Measurements from ENCODE around the gene IPPK.
"Not testable (repeated sequence)": the region's sequence is repeated elsewhere in the genome, so short reads cannot be mapped to it uniquely, and the experiment has no call there.

The IPPK gene

GRCh38 chr9:92595930-92596329 lies 74.0 kb downstream of the IPPK start:
- Histone ChIP-seq H3K9ac (no peak overlapping the region), H3K79me2 (no peaks in the 10 kb centered on the region), H3K36me3 (ENCODE audit: control insufficient read depth, insufficient read depth, low read length) (no peaks in the 10 kb centered on the region), H3K4me1 (no peaks in the 10 kb centered on the region), H2AFZ (no peak overlapping the region), H3K9me3 (ENCODE audit: control insufficient read depth, low read length) (no peaks in the 10 kb centered on the region), H3K27me3 (ENCODE audit: control insufficient read depth, insufficient read depth, low read length) (no peaks in the 10 kb centered on the region), H3K4me2 (ENCODE audit: low read length) (no peak overlapping the region), H3K4me3 (ENCODE audit: low read depth, low read length) (no peak overlapping the region), H3K27ac (no peak overlapping the region)
- TF ChIP-seq, protein P1, sequence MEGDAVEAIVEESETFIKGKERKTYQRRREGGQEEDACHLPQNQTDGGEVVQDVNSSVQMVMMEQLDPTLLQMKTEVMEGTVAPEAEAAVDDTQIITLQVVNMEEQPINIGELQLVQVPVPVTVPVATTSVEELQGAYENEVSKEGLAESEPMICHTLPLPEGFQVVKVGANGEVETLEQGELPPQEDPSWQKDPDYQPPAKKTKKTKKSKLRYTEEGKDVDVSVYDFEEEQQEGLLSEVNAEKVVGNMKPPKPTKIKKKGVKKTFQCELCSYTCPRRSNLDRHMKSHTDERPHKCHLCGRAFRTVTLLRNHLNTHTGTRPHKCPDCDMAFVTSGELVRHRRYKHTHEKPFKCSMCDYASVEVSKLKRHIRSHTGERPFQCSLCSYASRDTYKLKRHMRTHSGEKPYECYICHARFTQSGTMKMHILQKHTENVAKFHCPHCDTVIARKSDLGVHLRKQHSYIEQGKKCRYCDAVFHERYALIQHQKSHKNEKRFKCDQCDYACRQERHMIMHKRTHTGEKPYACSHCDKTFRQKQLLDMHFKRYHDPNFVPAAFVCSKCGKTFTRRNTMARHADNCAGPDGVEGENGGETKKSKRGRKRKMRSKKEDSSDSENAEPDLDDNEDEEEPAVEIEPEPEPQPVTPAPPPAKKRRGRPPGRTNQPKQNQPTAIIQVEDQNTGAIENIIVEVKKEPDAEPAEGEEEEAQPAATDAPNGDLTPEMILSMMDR (IDR thresholded peaks at IDR 0.05): no peak

DNA sequence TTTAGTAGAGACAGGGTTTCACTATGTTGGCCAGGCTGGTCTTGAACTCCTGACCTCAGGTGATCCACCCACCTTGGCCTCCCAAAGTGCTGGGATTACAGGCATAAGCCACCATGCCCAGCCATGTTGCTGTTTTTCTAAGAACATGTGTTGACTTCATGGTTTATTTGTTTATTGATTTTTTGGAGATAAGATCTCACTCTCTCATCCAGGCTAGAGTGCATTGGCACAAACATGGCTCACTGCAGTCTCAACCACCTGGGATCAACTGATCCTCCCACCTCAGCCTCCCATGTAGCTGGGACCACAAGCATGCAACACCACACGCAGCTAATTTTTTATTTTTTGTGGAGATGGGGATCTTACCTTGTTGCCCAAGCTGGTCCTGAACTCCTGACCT lies 74.9 kb downstream of the IPPK start:
- H3K4me1 ChIP-seq; H3K27ac ChIP-seq; H3K27me3 ChIP-seq (ENCODE audit: control insufficient read depth, insufficient read depth, low read length); H3K9ac ChIP-seq; H3K4me2 ChIP-seq (ENCODE audit: low read length); H3K79me2 ChIP-seq; H2AFZ ChIP-seq; H3K4me3 ChIP-seq (ENCODE audit: low read depth, low read length); H3K36me3 ChIP-seq (ENCODE audit: control insufficient read depth, insufficient read depth, low read length); H3K9me3 ChIP-seq (ENCODE audit: control insufficient read depth, low read length): not testable (repeated sequence)

DNA sequence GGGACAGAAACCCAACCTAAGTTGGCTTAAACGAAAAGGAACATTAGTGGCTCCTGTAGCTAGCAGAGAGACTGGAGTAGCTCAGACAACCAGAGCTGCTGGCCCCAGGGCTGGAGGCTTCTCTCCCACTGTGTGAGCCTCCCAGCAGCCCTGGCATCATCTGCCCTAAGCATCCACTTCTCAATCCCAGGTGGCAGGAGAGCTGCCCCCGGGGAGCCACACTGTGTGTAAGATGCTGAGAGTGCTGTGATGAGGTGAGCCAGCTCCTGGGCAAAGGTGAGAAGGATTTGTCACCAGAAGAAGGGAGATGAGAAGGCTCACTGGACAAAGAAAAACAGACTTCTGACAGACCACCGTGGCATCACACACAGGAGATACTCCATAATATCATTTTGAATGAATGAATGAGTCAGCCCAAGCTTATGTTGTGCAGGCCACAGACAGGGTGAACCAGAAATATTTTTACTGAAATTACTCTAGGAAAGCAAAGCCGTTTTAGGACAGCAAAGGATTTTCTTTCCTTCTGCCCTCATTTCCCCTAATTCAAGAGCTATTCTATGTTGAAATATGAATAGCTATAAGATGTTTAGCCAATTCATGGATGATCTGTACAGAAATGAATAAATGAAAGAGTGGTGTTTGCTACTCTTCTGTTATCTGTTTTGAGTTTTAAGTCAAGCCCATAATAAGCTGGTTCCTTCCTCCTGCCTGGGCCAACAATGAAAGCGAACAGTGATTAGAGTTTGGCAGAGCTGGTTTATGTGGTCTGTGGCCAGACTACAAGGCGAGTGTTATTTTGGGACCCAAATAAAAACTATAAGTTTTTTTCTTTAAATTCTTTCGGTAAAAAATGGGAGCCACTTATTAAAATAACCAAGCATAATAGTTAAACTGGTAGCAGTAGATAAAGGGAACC lies 76.7 kb downstream of the IPPK start:
- H3K4me3 ChIP-seq (ENCODE audit: low read depth, low read length): no peak overlapping the region
- H3K36me3 ChIP-seq (ENCODE audit: control insufficient read depth, insufficient read depth, low read length): no peaks in the 10 kb centered on the region
- H3K79me2 ChIP-seq: no peaks in the 10 kb centered on the region
- no peak overlapping the region for H3K4me2 ChIP-seq (ENCODE audit: low read length)
- no peak overlapping the region for H2AFZ ChIP-seq
- no peaks in the 10 kb centered on the region for H3K27me3 ChIP-seq (ENCODE audit: control insufficient read depth, insufficient read depth, low read length)
- TF ChIP-seq, protein P1 (IDR thresholded peaks at IDR 0.05): no peak
- no peak overlapping the region for H3K9ac ChIP-seq
- peaks cover 9% of the 10 kb centered on the region for H3K4me1 ChIP-seq
- H3K27ac ChIP-seq: no peak overlapping the region
- H3K9me3 ChIP-seq (ENCODE audit: control insufficient read depth, low read length): no peaks in the 10 kb centered on the region

DNA sequence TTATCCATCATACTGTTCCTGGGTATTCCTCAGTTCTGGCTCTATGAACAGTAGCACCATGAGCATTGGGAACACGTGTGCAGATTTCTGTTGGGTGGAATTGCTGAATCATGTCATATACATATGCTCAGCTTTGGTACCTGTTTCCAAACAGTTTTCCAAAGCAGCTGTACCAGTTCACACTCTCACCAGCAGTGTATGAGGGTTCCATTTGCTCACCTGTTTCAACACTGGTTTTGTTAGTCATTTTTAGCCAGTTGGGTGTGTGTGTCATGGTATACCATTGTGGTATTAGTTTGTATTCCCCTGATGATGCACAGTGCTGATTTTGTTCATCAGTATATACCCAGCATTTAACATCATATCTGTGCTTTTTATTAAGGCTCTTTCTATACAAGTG lies 77.4 kb downstream of the IPPK start:
- Histone ChIP-seq H3K79me2 (no peaks in the 10 kb centered on the region), H3K4me3 (ENCODE audit: low read depth, low read length) (no peak overlapping the region), H2AFZ (no peak overlapping the region), H3K27me3 (ENCODE audit: control insufficient read depth, insufficient read depth, low read length) (no peaks in the 10 kb centered on the region), H3K4me2 (ENCODE audit: low read length) (no peak overlapping the region), H3K27ac (no peak overlapping the region), H3K36me3 (ENCODE audit: control insufficient read depth, insufficient read depth, low read length) (no peaks in the 10 kb centered on the region), H3K9ac (no peak overlapping the region), H3K4me1 (peaks cover 9% of the 10 kb centered on the region), H3K9me3 (ENCODE audit: control insufficient read depth, low read length) (no peaks in the 10 kb centered on the region)
- TF ChIP-seq, protein P1 (IDR thresholded peaks at IDR 0.05): no peak

- no peak overlapping the region for H3K4me2 ChIP-seq (ENCODE audit: low read length)
- H2AFZ ChIP-seq: peak overlapping the region; percentile 58
- H3K9me3 ChIP-seq (ENCODE audit: control insufficient read depth, low read length): no peaks in the 10 kb centered on the region
- H3K4me3 ChIP-seq (ENCODE audit: low read depth, low read length): no peak overlapping the region
- no peaks in the 10 kb centered on the region for H3K27me3 ChIP-seq (ENCODE audit: control insufficient read depth, insufficient read depth, low read length)
- peak overlapping the region; percentile 60 for H3K27ac ChIP-seq
- H3K36me3 ChIP-seq (ENCODE audit: control insufficient read depth, insufficient read depth, low read length): no peaks in the 10 kb centered on the region
- H3K79me2 ChIP-seq: no peaks in the 10 kb centered on the region
- no peak overlapping the region for H3K9ac ChIP-seq
- peaks cover 9% of the 10 kb centered on the region for H3K4me1 ChIP-seq
- TF ChIP-seq, protein P1 (IDR thresholded peaks at IDR 0.05): no peak
These were observed 79.6 kb downstream of the IPPK start for GRCh38 chr9:92590377-92590776.
